Measurements from ENCODE around the gene LRRC32.

LRRC32 gene

GRCh38 chr11:76662656-76663485, 7.7 kb downstream of the LRRC32 start:
- DNase-seq: no peak

GRCh38 chr11:76661834-76662434, 8.6 kb downstream of the LRRC32 start:
- no peak for DNase-seq

GRCh38 chr11:76661306-76661751, 9.2 kb downstream of the LRRC32 start:
- no peak for DNase-seq

GRCh38 chr11:76660533-76661305, 9.8 kb downstream of the LRRC32 start:
- DNase-seq: no peak

GRCh38 chr11:76659672-76660532, 10.6 kb downstream of the LRRC32 start:
- no peak for DNase-seq

- DNase-seq: no peak
Measured at GRCh38 chr11:76658651-76659650, 11.6 kb downstream of the LRRC32 start.

- DNase-seq: no peak
Measured at GRCh38 chr11:76658231-76658630, 12.3 kb downstream of the LRRC32 start.

GRCh38 chr11:76657187-76658170, 13.1 kb downstream of the LRRC32 start:
- DNase-seq: no peak

- DNase-seq: no peak
Measured at GRCh38 chr11:76656571-76657081, 13.9 kb downstream of the LRRC32 start.

- no peak for DNase-seq
Measured at GRCh38 chr11:76656050-76656531, 14.5 kb downstream of the LRRC32 start.

GRCh38 chr11:76655501-76656049, 15.0 kb downstream of the LRRC32 start:
- no peak for DNase-seq

- no peak for DNase-seq
Measured at GRCh38 chr11:76654980-76655379, 15.6 kb downstream of the LRRC32 start.

GRCh38 chr11:76654298-76654851, 16.2 kb downstream of the LRRC32 start:
- DNase-seq: no peak

GRCh38 chr11:76653674-76654284, 16.8 kb downstream of the LRRC32 start:
- no peak for DNase-seq

GRCh38 chr11:76653012-76653673, 17.4 kb downstream of the LRRC32 start:
- DNase-seq: no peak

GRCh38 chr11:76649851-76650372, 20.6 kb downstream of the LRRC32 start:
- no peak for DNase-seq

GRCh38 chr11:76649011-76649410, 21.5 kb downstream of the LRRC32 start:
- DNase-seq: no peak

- DNase-seq: no peak
Measured at GRCh38 chr11:76648061-76648460, 22.5 kb downstream of the LRRC32 start.
